IMR-90 (cell line): Measurements from ENCODE around the gene FAM181B. TPM values are rescaled to one million over a fixed set of nuclear protein-coding genes. Genes with fewer than 3 reads are reported as not detected.

ENCODE experiments used
- ATAC-seq: fragments of 200-7000 bp; cut with Tn5 transposase; 2 replicates; pipeline ENCODE4 v1.9.1; 2020; ENCODE audit warnings: low read depth, mild to moderate bottlenecking, moderate library complexity
- BruUV-seq: library from RNA; stranded (reverse); fragments of 400-500 nt; replicated peaks from 2 replicates; lab custom pipeline; 2021; lab: Mats Ljungman, UMichigan
- CTCF ChIA-PET: fragments of 300-600 bp; formaldehyde crosslinking; extraction: SDS; loops from one replicate; lab custom pipeline; 2021; ENCODE audit warnings: antibody characterized with exemption; lab: Yijun Ruan, JAX
- POLR2A ChIA-PET: fragments of 300-600 bp; sonication (Branson Sonifier 250); formaldehyde crosslinking; loops from one replicate; lab custom pipeline; 2022; ENCODE audit warnings: antibody characterized with exemption; ENCODE audit not compliant: unreplicated experiment; lab: Charles Lee
- DNase-seq: peaks from one replicate; pipeline ENCODE4 v3.0.0; 2013
- H2AFZ ChIP-seq: replicated peaks from 2 replicates; pipeline ENCODE3; 2013; ENCODE audit warnings: low read length, mild to moderate bottlenecking; ENCODE audit not compliant: poor library complexity
- H2AK5ac ChIP-seq: 2 replicates; pipeline ENCODE4 v1.6.1; 2013; ENCODE audit warnings: low read depth, low read length, inconsistent platforms
- H2AK9ac ChIP-seq: replicated peaks from 2 replicates; pipeline ENCODE3; 2013; ENCODE audit warnings: mild to moderate bottlenecking, low read depth, low read length, moderate library complexity; ENCODE audit not compliant: poor library complexity
- H2BK120ac ChIP-seq: 2 replicates; pipeline ENCODE4 v1.6.1; 2013; ENCODE audit warnings: low read depth, low read length, inconsistent platforms
- H2BK15ac ChIP-seq: 3 replicates; pipeline ENCODE4 v1.6.1; 2013; ENCODE audit warnings: low read depth, low read length, inconsistent platforms
- H2BK20ac ChIP-seq: 2 replicates; pipeline ENCODE4 v1.6.1; 2013; ENCODE audit warnings: low read depth, mild to moderate bottlenecking, inconsistent platforms, low read length, moderate library complexity
- H2BK5ac ChIP-seq: 2 replicates; pipeline ENCODE4 v1.6.1; 2013; ENCODE audit warnings: mild to moderate bottlenecking, low read depth, low read length, inconsistent platforms; ENCODE audit not compliant: poor library complexity, severe bottlenecking
- H3K14ac ChIP-seq: replicated peaks from 2 replicates; pipeline ENCODE4 v1.6.1; 2013; ENCODE audit warnings: low read depth, low read length, inconsistent platforms
- H3K18ac ChIP-seq: 2 replicates; pipeline ENCODE4 v1.6.1; 2013; ENCODE audit warnings: low read depth, low read length, control low read depth
- H3K23ac ChIP-seq: 2 replicates; pipeline ENCODE4 v1.6.1; 2013; ENCODE audit warnings: low read depth, low read length, inconsistent platforms
- H3K27ac ChIP-seq: 2 replicates; pipeline ENCODE4 v1.5.1; 2013; ENCODE audit warnings: mild to moderate bottlenecking, control low read depth, low read length; ENCODE audit not compliant: insufficient read depth
- H3K27me3 ChIP-seq: 2 replicates; pipeline ENCODE4 v1.6.1; 2013; ENCODE audit warnings: low read length; ENCODE audit not compliant: control insufficient read depth, insufficient read depth
- H3K36me3 ChIP-seq: 2 replicates; pipeline ENCODE4 v1.6.1; 2013; ENCODE audit warnings: low read length, mixed read lengths; ENCODE audit not compliant: control insufficient read depth, insufficient read depth
- H3K4ac ChIP-seq: 2 replicates; pipeline ENCODE4 v1.6.1; 2013; ENCODE audit warnings: low read depth, low read length, inconsistent platforms
- H3K4me1 ChIP-seq: 2 replicates; pipeline ENCODE4 v1.6.1; 2013; ENCODE audit warnings: low read length, mixed read lengths; ENCODE audit not compliant: control insufficient read depth, insufficient read depth
- H3K4me2 ChIP-seq: 2 replicates; pipeline ENCODE4 v1.6.1; 2013; ENCODE audit warnings: low read depth, mild to moderate bottlenecking, control low read depth, low read length, moderate library complexity
- H3K4me3 ChIP-seq: 2 replicates; pipeline ENCODE4 v1.5.1; 2013; ENCODE audit warnings: low read depth, mild to moderate bottlenecking, control low read depth, low read length, moderate library complexity; ENCODE audit not compliant: insufficient read depth
- H3K56ac ChIP-seq: 2 replicates; pipeline ENCODE4 v1.6.1; 2013; ENCODE audit warnings: low read length, inconsistent platforms; ENCODE audit not compliant: insufficient read depth; ENCODE audit errors: extremely low read depth
- H3K79me1 ChIP-seq, 2 experiments: 2 replicates each; pipeline ENCODE4 v1.6.1; 2013; ENCODE audit warnings: low read length in 2 of 2, inconsistent platforms in 1 of 2, low read depth in 1 of 2
- H3K9ac ChIP-seq: 2 replicates; pipeline ENCODE4 v1.6.1; 2013; ENCODE audit warnings: low read depth, low read length, control low read depth
- H3K9me1 ChIP-seq: 2 replicates; pipeline ENCODE4 v1.6.1; 2013; ENCODE audit warnings: low read length, inconsistent platforms; ENCODE audit not compliant: insufficient read depth
- H3K9me3 ChIP-seq: 2 replicates; pipeline ENCODE4 v1.6.1; 2013; ENCODE audit warnings: low read length; ENCODE audit not compliant: control insufficient read depth, insufficient read depth
- H4K20me1 ChIP-seq: 2 replicates; pipeline ENCODE4 v1.6.1; 2013; ENCODE audit warnings: low read length, inconsistent platforms; ENCODE audit not compliant: insufficient read depth
- H4K5ac ChIP-seq: 2 replicates; pipeline ENCODE4 v1.6.1; 2013; ENCODE audit warnings: mild to moderate bottlenecking, low read depth, low read length, control low read depth
- H4K8ac ChIP-seq, 2 experiments: 2 replicates each; pipeline ENCODE4 v1.6.1; 2013; ENCODE audit warnings: low read depth in 2 of 2, low read length in 2 of 2, control low read depth in 1 of 2, inconsistent platforms in 1 of 2
- H4K91ac ChIP-seq: 2 replicates; pipeline ENCODE4 v1.6.1; 2013; ENCODE audit warnings: low read depth, low read length, inconsistent platforms; ENCODE audit not compliant: insufficient read depth
- CEBPB ChIP-seq: IDR thresholded peaks from 2 replicates; pipeline ENCODE4 v1.6.1; 2012; ENCODE audit warnings: low read depth, low read length, improper control_type of control experiment
- MXI1 ChIP-seq: IDR thresholded peaks from 2 replicates; pipeline ENCODE4 v1.6.1; 2012; ENCODE audit warnings: low read depth, mild to moderate bottlenecking, low read length, moderate library complexity, borderline replicate concordance
- NFE2L2 ChIP-seq: fragments of 150-350 bp; IDR thresholded peaks from 2 replicates; pipeline ENCODE4 v1.6.1; 2016; ENCODE audit warnings: low read depth, mild to moderate bottlenecking, low read length
- WGBS, 2 experiments: methylation state at CpG; one replicate each; pipeline versions ENCODE4 v1.1.5 to v1.1.7; 2013; ENCODE audit warnings: missing lambda C conversion rate in 2 of 2; ENCODE audit not compliant: insufficient read length in 1 of 2; ENCODE audit errors: extremely low coverage in 2 of 2; 5-methylcytosine and 5-hydroxymethylcytosine counted together
- dilution Hi-C: fragments of 300-500 bp; cut with HindIII; formaldehyde crosslinking; loops from one replicate; pipeline ENCODE4 v1.14.3; 2018; ENCODE audit warnings: low sequenced_read_pairs; ENCODE audit not compliant: unreplicated experiment
- in situ Hi-C: fragments of 300-500 bp; cut with MboI; formaldehyde crosslinking; loops from 3 replicates; pipeline ENCODE4 v1.14.3; 2019; ENCODE audit warnings: low sequenced_read_pairs, inconsistent platforms, mixed read lengths
- intact Hi-C: fragments of 100-400 bp; cut with micrococcal nuclease; formaldehyde crosslinking; loops from 2 replicates; pipeline ENCODE4 v1.10.0; 2022
- polyA plus RNA-seq, 3 experiments: library from polyadenylated mRNA; depleted of rRNA; stranded (reverse); fragments of >200 nt; gene quantifications; 2 replicates each; pipeline ENCODE4 v1.2.3, GENCODE V29; 2012; ENCODE audit warnings: low replicate concordance in 1 of 3
- total RNA-seq: library from RNA; depleted of rRNA; stranded (reverse); fragments of >200 nt; gene quantifications from 2 replicates; pipeline ENCODE4 v1.2.3, GENCODE V29; 2012

Gene FAM181B
- total and polyA plus RNA-seq, 2 of the 4 experiments (the other 2 are of a cell fraction): not detected

DNA sequence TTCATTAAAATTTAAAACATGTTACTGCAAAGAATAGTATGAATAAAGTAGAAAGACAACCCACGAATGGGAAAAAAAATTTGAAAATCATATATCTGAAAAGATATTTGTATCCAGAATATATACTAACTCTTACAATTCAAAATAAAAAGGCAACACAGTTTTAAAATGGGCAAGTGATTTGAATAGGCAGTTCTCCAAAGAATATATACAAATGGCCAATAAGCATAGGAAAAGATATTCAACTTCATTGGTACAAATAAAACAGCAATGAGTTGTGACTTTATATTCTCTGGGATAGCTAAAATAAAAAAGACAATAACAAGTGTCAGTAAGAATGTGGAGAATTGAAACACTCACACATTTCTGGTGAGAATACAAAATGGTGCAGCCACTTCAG lies 41.6 kb upstream of the FAM181B start:
- H2AK5ac ChIP-seq: no peak overlapping the region
- H3K27me3 ChIP-seq: no peaks in the 10 kb centered on the region
- no CpG with 5 or more reads among the region's 1 CpG for WGBS, 2 experiments
- no peak overlapping the region for H3K14ac ChIP-seq
- TF ChIP-seq NFE2L2 (no peak), CEBPB (no peak), MXI1 (no peak)
- H3K9me1 ChIP-seq: no peaks in the 10 kb centered on the region
- H3K9me3 ChIP-seq: no peaks in the 10 kb centered on the region
- intact Hi-C loops (loop anchor here (1.0 to 5.0 kb wide), 3 partner anchors 92 to 1047 kb away; partner anchors contain the start of gene PRCP), dilution Hi-C loops (no loop called here), in situ Hi-C loops (no loop called here)
- no peaks in the 10 kb centered on the region for H4K20me1 ChIP-seq
- POLR2A ChIA-PET: no interaction called here
- no peak overlapping the region for H2AK9ac ChIP-seq
- CTCF ChIA-PET: interaction anchor here (0.6 to 2.3 kb wide), 16 partner anchors 9 to 1300 kb away, joined by 3 to 13 read pairs (median 5); partner anchors contain the start of gene PRCP
- no peak overlapping the region; the same call in 1 of the 2 replicates for H3K4me2 ChIP-seq
- H3K23ac ChIP-seq: no peak overlapping the region
- no peak for DNase-seq
- H4K8ac ChIP-seq: no peak overlapping the region
- H3K4ac ChIP-seq: no peak overlapping the region
- H3K36me3 ChIP-seq: no peaks in the 10 kb centered on the region
- H4K5ac ChIP-seq: no peak overlapping the region
- no peak overlapping the region for H3K27ac ChIP-seq
- ATAC-seq: no peak
- no peak overlapping the region for H3K56ac ChIP-seq
- H3K18ac ChIP-seq: no peak overlapping the region
- H2AFZ ChIP-seq: no peak overlapping the region
- H3K4me1 ChIP-seq: no peaks in the 10 kb centered on the region
- no peak overlapping the region for H3K4me3 ChIP-seq
- no peaks in the 10 kb centered on the region for H3K79me1 ChIP-seq
- H2BK20ac ChIP-seq: no peak overlapping the region
- H3K9ac ChIP-seq: no peak overlapping the region
- H2BK120ac ChIP-seq: no peak overlapping the region
- H2BK15ac ChIP-seq: no peak overlapping the region
- H4K91ac ChIP-seq: no peak overlapping the region
- BruUV-seq: no TSS peak
- H2BK5ac ChIP-seq: no peak overlapping the region
